HepG2 (cell line): ENCODE results near the gene ZSCAN21. TPM values are rescaled to one million over a fixed set of nuclear protein-coding genes. Genes with fewer than 3 reads are reported as not detected.

Source experiments
- CAMTA2 ChIP-seq: sonication (generic); formaldehyde crosslinking; IDR thresholded peaks from 2 replicates; pipeline ENCODE4 v1.4.0; 2020; ENCODE audit warnings: mild to moderate bottlenecking, missing genetic modification reagents, borderline replicate concordance
- FOXC1 ChIP-seq: sonication (generic); formaldehyde crosslinking; IDR thresholded peaks from 2 replicates; pipeline ENCODE4 v1.8.0; 2022; ENCODE audit warnings: mild to moderate bottlenecking, missing genetic modification reagents, borderline replicate concordance
- RXRA ChIP-seq: sonication (generic); formaldehyde crosslinking; IDR thresholded peaks from 2 replicates; pipeline ENCODE4 v1.5.1; 2020; ENCODE audit warnings: missing genetic modification reagents
- ZFP36L1 ChIP-seq: sonication (generic); formaldehyde crosslinking; IDR thresholded peaks from 2 replicates; pipeline ENCODE4 v1.8.0; 2022; ENCODE audit warnings: mild to moderate bottlenecking, missing genetic modification reagents, moderate library complexity
- ZNF274 ChIP-seq: sonication (generic); formaldehyde crosslinking; IDR thresholded peaks from 2 replicates; pipeline ENCODE4 v1.5.1; 2020; ENCODE audit warnings: mild to moderate bottlenecking, missing genetic modification reagents
- ZNF614 ChIP-seq: IDR thresholded peaks from 2 replicates; pipeline ENCODE4 v1.6.1; 2018; ENCODE audit warnings: missing biosample characterization, missing genetic modification reagents, inconsistent platforms, borderline replicate concordance
- polyA plus RNA-seq, 8 experiments: library from polyadenylated mRNA; depleted of rRNA in 3 of 8; stranded (reverse) in 7 of 8; unstranded in 1 of 8; fragments of >200 nt; fragmentation: Illumina TruSeq in 4 of 8; extraction: Trizol in 4 of 8; gene quantifications; 2 replicates each; pipeline versions ENCODE4 v1.2.1 to v1.2.3, GENCODE V29; 2011 to 2016; ENCODE audit warnings: low read depth in 4 of 8, missing spikeins in 1 of 8, mixed read lengths in 1 of 8; ENCODE audit not compliant: insufficient read depth in 1 of 8
- total RNA-seq, 5 experiments: library from RNA; depleted of rRNA; stranded (reverse); fragments of >200 nt; fragmentation: Illumina TruSeq; extraction: Trizol; gene quantifications; 2 replicates each; pipeline ENCODE4 v1.2.3, GENCODE V29; 2016; ENCODE audit warnings: low read depth in 1 of 5
- TF ChIP-seq, protein P1 (sequence below): sonication (generic); formaldehyde crosslinking; IDR thresholded peaks from 2 replicates; pipeline ENCODE4 v1.5.0; 2020; ENCODE audit warnings: mild to moderate bottlenecking, missing genetic modification reagents
- TF ChIP-seq, protein P2 (sequence below): sonication (generic); formaldehyde crosslinking; IDR thresholded peaks from 2 replicates; pipeline ENCODE4 v1.5.0; 2020; ENCODE audit warnings: missing genetic modification reagents
- TF ChIP-seq, protein P3 (sequence below): sonication (generic); formaldehyde crosslinking; IDR thresholded peaks from 2 replicates; pipeline ENCODE4 v1.4.0; 2020; ENCODE audit warnings: missing genetic modification reagents
- TF ChIP-seq, protein P4 (sequence below): sonication (generic); formaldehyde crosslinking; IDR thresholded peaks from 2 replicates; pipeline ENCODE4 v1.4.0; 2020; ENCODE audit warnings: missing genetic modification reagents, borderline replicate concordance
- TF ChIP-seq, protein P5 (sequence below): IDR thresholded peaks from 2 replicates; pipeline ENCODE4 v1.6.1; 2016; ENCODE audit warnings: low read depth, borderline replicate concordance
- TF ChIP-seq, protein P6 (sequence below): sonication (generic); formaldehyde crosslinking; IDR thresholded peaks from 2 replicates; pipeline ENCODE4 v1.4.0; 2020; ENCODE audit warnings: low read depth, missing genetic modification reagents

Gene ZSCAN21
- total and polyA plus RNA-seq, 2 of the 13 experiments (the other 11 are each of a cell fraction or from before 2014, with no cell fraction given): 7.0 to 10.0 TPM

DNA sequence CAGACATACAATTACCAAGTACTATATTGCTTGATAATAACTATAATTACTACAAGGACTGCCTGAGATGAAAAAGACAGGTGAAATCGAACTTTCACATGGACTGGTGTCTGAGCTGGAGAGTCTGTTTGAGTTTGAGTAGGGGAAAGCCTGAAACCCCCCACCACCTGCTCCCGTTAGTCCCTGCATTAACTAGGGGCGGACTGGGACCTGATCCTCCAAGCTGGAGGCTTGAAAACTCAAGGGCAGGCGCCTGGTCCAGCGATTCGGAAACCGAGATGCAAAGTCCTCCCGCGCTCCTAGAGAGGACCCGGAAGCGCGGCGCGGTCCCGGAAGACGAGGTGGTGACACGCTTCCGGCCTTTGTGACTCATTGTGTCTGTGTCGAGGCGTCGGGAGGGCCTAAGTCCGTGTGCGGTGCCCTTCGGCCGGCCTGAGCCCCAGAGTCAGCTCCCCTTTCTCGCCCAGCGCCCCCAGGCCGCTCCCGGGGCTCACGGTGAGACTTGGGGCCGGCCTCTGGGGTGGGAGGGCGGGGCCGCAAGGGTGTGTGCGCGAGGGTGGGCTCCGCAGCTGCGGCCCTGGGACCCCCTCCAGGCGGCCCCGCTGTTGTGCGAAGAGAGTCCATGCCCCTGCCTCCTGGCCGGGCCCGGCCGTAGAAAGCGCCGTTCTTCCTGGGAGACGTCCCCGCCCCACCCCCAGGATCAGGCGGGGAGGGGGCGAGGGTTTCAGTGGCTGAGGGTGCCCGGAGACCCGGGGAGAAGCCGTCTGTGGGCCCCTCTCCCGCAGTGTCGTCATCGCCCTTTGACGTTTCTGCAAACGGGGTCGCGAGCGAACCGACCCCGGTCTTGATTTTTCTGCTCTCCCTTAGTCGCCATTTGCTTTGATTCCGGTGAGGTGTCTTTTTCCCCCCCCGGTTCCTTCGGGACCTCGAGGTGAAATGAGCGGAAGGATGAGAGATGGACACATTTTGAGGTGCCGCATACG, 34.1 kb upstream of the ZSCAN21 start, which contains the start of gene ZKSCAN1 (continued):
- TF ChIP-seq, protein P1, sequence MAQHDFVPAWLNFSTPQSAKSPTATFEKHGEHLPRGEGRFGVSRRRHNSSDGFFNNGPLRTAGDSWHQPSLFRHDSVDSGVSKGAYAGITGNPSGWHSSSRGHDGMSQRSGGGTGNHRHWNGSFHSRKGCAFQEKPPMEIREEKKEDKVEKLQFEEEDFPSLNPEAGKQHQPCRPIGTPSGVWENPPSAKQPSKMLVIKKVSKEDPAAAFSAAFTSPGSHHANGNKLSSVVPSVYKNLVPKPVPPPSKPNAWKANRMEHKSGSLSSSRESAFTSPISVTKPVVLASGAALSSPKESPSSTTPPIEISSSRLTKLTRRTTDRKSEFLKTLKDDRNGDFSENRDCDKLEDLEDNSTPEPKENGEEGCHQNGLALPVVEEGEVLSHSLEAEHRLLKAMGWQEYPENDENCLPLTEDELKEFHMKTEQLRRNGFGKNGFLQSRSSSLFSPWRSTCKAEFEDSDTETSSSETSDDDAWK: no peak
- TF ChIP-seq, protein P2, sequence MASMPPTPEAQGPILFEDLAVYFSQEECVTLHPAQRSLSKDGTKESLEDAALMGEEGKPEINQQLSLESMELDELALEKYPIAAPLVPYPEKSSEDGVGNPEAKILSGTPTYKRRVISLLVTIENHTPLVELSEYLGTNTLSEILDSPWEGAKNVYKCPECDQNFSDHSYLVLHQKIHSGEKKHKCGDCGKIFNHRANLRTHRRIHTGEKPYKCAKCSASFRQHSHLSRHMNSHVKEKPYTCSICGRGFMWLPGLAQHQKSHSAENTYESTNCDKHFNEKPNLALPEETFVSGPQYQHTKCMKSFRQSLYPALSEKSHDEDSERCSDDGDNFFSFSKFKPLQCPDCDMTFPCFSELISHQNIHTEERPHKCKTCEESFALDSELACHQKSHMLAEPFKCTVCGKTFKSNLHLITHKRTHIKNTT (CRISPR knock-in tag): no peak
- peak; percentile 4; the same call in 1 of the 2 replicates for TF ChIP-seq FOXC1
- TF ChIP-seq ZNF614: peak; percentile 37; the same call in 1 of the 2 replicates
- no peak for TF ChIP-seq CAMTA2 (CRISPR knock-in tag)
- TF ChIP-seq, protein P3, sequence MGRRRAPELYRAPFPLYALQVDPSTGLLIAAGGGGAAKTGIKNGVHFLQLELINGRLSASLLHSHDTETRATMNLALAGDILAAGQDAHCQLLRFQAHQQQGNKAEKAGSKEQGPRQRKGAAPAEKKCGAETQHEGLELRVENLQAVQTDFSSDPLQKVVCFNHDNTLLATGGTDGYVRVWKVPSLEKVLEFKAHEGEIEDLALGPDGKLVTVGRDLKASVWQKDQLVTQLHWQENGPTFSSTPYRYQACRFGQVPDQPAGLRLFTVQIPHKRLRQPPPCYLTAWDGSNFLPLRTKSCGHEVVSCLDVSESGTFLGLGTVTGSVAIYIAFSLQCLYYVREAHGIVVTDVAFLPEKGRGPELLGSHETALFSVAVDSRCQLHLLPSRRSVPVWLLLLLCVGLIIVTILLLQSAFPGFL (CRISPR knock-in tag): no peak
- TF ChIP-seq, protein P4, sequence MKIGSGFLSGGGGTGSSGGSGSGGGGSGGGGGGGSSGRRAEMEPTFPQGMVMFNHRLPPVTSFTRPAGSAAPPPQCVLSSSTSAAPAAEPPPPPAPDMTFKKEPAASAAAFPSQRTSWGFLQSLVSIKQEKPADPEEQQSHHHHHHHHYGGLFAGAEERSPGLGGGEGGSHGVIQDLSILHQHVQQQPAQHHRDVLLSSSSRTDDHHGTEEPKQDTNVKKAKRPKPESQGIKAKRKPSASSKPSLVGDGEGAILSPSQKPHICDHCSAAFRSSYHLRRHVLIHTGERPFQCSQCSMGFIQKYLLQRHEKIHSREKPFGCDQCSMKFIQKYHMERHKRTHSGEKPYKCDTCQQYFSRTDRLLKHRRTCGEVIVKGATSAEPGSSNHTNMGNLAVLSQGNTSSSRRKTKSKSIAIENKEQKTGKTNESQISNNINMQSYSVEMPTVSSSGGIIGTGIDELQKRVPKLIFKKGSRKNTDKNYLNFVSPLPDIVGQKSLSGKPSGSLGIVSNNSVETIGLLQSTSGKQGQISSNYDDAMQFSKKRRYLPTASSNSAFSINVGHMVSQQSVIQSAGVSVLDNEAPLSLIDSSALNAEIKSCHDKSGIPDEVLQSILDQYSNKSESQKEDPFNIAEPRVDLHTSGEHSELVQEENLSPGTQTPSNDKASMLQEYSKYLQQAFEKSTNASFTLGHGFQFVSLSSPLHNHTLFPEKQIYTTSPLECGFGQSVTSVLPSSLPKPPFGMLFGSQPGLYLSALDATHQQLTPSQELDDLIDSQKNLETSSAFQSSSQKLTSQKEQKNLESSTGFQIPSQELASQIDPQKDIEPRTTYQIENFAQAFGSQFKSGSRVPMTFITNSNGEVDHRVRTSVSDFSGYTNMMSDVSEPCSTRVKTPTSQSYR (CRISPR knock-in tag): no peak
- TF ChIP-seq, protein P5, sequence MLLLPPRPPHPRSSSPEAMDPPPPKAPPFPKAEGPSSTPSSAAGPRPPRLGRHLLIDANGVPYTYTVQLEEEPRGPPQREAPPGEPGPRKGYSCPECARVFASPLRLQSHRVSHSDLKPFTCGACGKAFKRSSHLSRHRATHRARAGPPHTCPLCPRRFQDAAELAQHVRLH (CRISPR knock-in tag): 0 out of 2 replicates have a peak, but pooled peaks have one; percentile 18
- TF ChIP-seq RXRA (CRISPR knock-in tag): peak; percentile 46; the same call in 1 of the 2 replicates
- TF ChIP-seq ZNF274 (CRISPR knock-in tag): peak; percentile 57; the same call in 1 of the 2 replicates
- TF ChIP-seq, protein P6, sequence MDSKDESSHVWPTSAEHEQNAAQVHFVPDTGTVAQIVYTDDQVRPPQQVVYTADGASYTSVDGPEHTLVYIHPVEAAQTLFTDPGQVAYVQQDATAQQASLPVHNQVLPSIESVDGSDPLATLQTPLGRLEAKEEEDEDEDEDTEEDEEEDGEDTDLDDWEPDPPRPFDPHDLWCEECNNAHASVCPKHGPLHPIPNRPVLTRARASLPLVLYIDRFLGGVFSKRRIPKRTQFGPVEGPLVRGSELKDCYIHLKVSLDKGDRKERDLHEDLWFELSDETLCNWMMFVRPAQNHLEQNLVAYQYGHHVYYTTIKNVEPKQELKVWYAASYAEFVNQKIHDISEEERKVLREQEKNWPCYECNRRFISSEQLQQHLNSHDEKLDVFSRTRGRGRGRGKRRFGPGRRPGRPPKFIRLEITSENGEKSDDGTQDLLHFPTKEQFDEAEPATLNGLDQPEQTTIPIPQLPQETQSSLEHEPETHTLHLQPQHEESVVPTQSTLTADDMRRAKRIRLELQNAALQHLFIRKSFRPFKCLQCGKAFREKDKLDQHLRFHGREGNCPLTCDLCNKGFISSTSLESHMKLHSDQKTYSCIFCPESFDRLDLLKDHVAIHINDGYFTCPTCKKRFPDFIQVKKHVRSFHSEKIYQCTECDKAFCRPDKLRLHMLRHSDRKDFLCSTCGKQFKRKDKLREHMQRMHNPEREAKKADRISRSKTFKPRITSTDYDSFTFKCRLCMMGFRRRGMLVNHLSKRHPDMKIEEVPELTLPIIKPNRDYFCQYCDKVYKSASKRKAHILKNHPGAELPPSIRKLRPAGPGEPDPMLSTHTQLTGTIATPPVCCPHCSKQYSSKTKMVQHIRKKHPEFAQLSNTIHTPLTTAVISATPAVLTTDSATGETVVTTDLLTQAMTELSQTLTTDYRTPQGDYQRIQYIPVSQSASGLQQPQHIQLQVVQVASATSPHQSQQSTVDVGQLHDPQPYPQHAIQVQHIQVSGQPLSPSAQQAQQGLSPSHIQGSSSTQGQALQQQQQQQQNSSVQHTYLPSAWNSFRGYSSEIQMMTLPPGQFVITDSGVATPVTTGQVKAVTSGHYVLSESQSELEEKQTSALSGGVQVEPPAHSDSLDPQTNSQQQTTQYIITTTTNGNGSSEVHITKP: no peak
- no peak for TF ChIP-seq ZFP36L1 (CRISPR knock-in tag)
